AG09309 (cell line): ENCODE data around the gene PRUNE1.

ENCODE experiments used
- DNase-seq: peaks from one replicate; pipeline ENCODE4 v3.0.0-alpha.2; 2010; ENCODE audit warnings: low read depth
- H3K4me3 ChIP-seq: 2 replicates; pipeline ENCODE4 v1.5.1; 2011; ENCODE audit warnings: mild to moderate bottlenecking, low read depth, low read length, moderate library complexity; ENCODE audit not compliant: control insufficient read depth
- CTCF ChIP-seq: IDR thresholded peaks from 2 replicates; pipeline ENCODE4 v1.5.1; 2011; ENCODE audit warnings: mild to moderate bottlenecking, low read depth, low read length, inconsistent platforms; ENCODE audit not compliant: insufficient read depth, control insufficient read depth; ENCODE audit errors: missing control alignments

Gene PRUNE1

GRCh38 chr1:150976879-150977694, 31.2 kb upstream of the PRUNE1 start:
- no peak for DNase-seq
- no peak overlapping the region for H3K4me3 ChIP-seq
- TF ChIP-seq CTCF = no peak

GRCh38 chr1:150979092-150980056, 28.9 kb upstream of the PRUNE1 start:
- peak; percentile 53 for DNase-seq
- no peak overlapping the region for H3K4me3 ChIP-seq
- TF ChIP-seq CTCF = peak; percentile 100

- DNase-seq = no peak
- no peak for TF ChIP-seq CTCF
- no peak overlapping the region for H3K4me3 ChIP-seq
Observed at GRCh38 chr1:150981177-150981804, 27.0 kb upstream of the PRUNE1 start.

GRCh38 chr1:150981805-150982712, 26.2 kb upstream of the PRUNE1 start, which contains the start of gene ANXA9:
TSS of gene ANXA9 (plus strand) at chr1:150982292. CDS start at chr1:150983106, 814 bp downstream.
- no peak within 1 kb of the TSS for H3K4me3 ChIP-seq
- TF ChIP-seq CTCF = no peak
- DNase-seq = no peak

GRCh38 chr1:150985179-150985825, 22.9 kb upstream of the PRUNE1 start:
- no peak for DNase-seq
- H3K4me3 ChIP-seq = no peak overlapping the region
- no peak for TF ChIP-seq CTCF
